ENCODE data around the gene PSPH.
"Not testable (repeated sequence)": the region's sequence is repeated elsewhere in the genome, so short reads cannot be mapped to it uniquely, and the experiment has no call there.

Gene PSPH

GRCh38 chr7:56051339-56052191 lies at the start of gene PSPH, which contains the start of gene CCT6A:
PSPH (minus strand) TSS chr7:56051444; CDS start chr7:56021212, 30,232 bp downstream.
CCT6A (plus strand) TSS chr7:56051765; CDS start chr7:56051849, 84 bp downstream.
- DNase-seq (ENCODE audit: extremely low read depth in 1 of 2, low read depth in 1 of 2), result peak; percentile 93 to 94

- no peak for DNase-seq (ENCODE audit: extremely low read depth in 1 of 2, low read depth in 1 of 2)
Measured at GRCh38 chr7:56099653-56100052, 48.4 kb upstream of the PSPH start.

GRCh38 chr7:56098187-56099008 lies 47.2 kb upstream of the PSPH start:
- DNase-seq (ENCODE audit: extremely low read depth in 1 of 2, low read depth in 1 of 2), result not testable (repeated sequence)

- no peak for DNase-seq (ENCODE audit: extremely low read depth in 1 of 2, low read depth in 1 of 2)
Measured at GRCh38 chr7:56097700-56098099, 46.5 kb upstream of the PSPH start.

GRCh38 chr7:56092789-56093531 lies 41.7 kb upstream of the PSPH start, which contains the start of gene PHKG1:
PHKG1 (minus strand) TSS chr7:56092952; CDS start chr7:56088941, 4,011 bp downstream.
- DNase-seq (ENCODE audit: extremely low read depth in 1 of 2, low read depth in 1 of 2), result no peak

GRCh38 chr7:56092388-56092787 lies 41.1 kb upstream of the PSPH start:
- not testable (repeated sequence) for DNase-seq (ENCODE audit: extremely low read depth in 1 of 2, low read depth in 1 of 2)

- no peak for DNase-seq (ENCODE audit: extremely low read depth in 1 of 2, low read depth in 1 of 2)
Measured at GRCh38 chr7:56091591-56091990, 40.3 kb upstream of the PSPH start.

- no peak for DNase-seq (ENCODE audit: extremely low read depth in 1 of 2, low read depth in 1 of 2)
Measured at GRCh38 chr7:56087445-56087844, 36.2 kb upstream of the PSPH start.

GRCh38 chr7:56086761-56087160 lies 35.5 kb upstream of the PSPH start:
- no peak for DNase-seq (ENCODE audit: extremely low read depth in 1 of 2, low read depth in 1 of 2)

GRCh38 chr7:56083150-56083785 lies 32.0 kb upstream of the PSPH start:
- DNase-seq (ENCODE audit: extremely low read depth in 1 of 2, low read depth in 1 of 2), result no peak

- no peak for DNase-seq (ENCODE audit: extremely low read depth in 1 of 2, low read depth in 1 of 2)
Measured at GRCh38 chr7:56081626-56082340, 30.5 kb upstream of the PSPH start.

GRCh38 chr7:56080726-56081435 lies 29.6 kb upstream of the PSPH start:
- not testable (repeated sequence) for DNase-seq (ENCODE audit: extremely low read depth in 1 of 2, low read depth in 1 of 2)

- DNase-seq (ENCODE audit: extremely low read depth in 1 of 2, low read depth in 1 of 2), result no peak
Measured at GRCh38 chr7:56079450-56080185, 28.4 kb upstream of the PSPH start.

GRCh38 chr7:56078196-56078595 lies 27.0 kb upstream of the PSPH start:
- no peak for DNase-seq (ENCODE audit: extremely low read depth in 1 of 2, low read depth in 1 of 2)

GRCh38 chr7:56077681-56078080 lies 26.4 kb upstream of the PSPH start:
- no peak for DNase-seq (ENCODE audit: extremely low read depth in 1 of 2, low read depth in 1 of 2)

GRCh38 chr7:56074371-56074791 lies 23.1 kb upstream of the PSPH start:
- DNase-seq (ENCODE audit: extremely low read depth in 1 of 2, low read depth in 1 of 2), result peak; percentile 34 to 38

GRCh38 chr7:56066376-56066775 lies 15.1 kb upstream of the PSPH start:
- not testable (repeated sequence) for DNase-seq (ENCODE audit: extremely low read depth in 1 of 2, low read depth in 1 of 2)

- peak; percentile 77 to 79 for DNase-seq (ENCODE audit: extremely low read depth in 1 of 2, low read depth in 1 of 2)
Measured at GRCh38 chr7:56063882-56064625, 12.8 kb upstream of the PSPH start, which contains the start of gene SUMF2. SUMF2 (plus strand) TSS chr7:56064286; CDS start chr7:56064312, 26 bp downstream.

All from stimulated activated CD8-positive, alpha-beta memory T cell treated with anti-CD3 and anti-CD28 coated beads, Interleukin-7, amount 100 ng/mL, for 48 hours (primary cell).